MM.1S (cell line): ENCODE measurements around the gene POLR1D.

Experiments
- EZH2 ChIP-seq: fragments of 300-600 bp; sonication (generic); optimal IDR thresholded peaks from 2 replicates; pipeline ENCODE3; 2017; ENCODE audit warnings: low read depth, mild to moderate bottlenecking, antibody characterized with exemption, low read length, mixed read lengths
- TF ChIP-seq, protein P1 (sequence below): fragments of 300-600 bp; sonication (generic); IDR thresholded peaks from 2 replicates; pipeline ENCODE4 v1.5.1; 2016; ENCODE audit warnings: antibody characterized with exemption, low read length, mixed read lengths

- TF ChIP-seq, protein P1, sequence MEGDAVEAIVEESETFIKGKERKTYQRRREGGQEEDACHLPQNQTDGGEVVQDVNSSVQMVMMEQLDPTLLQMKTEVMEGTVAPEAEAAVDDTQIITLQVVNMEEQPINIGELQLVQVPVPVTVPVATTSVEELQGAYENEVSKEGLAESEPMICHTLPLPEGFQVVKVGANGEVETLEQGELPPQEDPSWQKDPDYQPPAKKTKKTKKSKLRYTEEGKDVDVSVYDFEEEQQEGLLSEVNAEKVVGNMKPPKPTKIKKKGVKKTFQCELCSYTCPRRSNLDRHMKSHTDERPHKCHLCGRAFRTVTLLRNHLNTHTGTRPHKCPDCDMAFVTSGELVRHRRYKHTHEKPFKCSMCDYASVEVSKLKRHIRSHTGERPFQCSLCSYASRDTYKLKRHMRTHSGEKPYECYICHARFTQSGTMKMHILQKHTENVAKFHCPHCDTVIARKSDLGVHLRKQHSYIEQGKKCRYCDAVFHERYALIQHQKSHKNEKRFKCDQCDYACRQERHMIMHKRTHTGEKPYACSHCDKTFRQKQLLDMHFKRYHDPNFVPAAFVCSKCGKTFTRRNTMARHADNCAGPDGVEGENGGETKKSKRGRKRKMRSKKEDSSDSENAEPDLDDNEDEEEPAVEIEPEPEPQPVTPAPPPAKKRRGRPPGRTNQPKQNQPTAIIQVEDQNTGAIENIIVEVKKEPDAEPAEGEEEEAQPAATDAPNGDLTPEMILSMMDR: no peak
- TF ChIP-seq EZH2: no peak
Observed at GRCh38 chr13:27617881-27618321, 3.8 kb upstream of the POLR1D start.
